ENCODE data around the gene GPR3. TPM values are rescaled to one million over a fixed set of nuclear protein-coding genes. Genes with fewer than 3 reads are reported as not detected.

The GPR3 gene
- total RNA-seq, 1 experiment from 2014 or later: 4.4 TPM

DNA sequence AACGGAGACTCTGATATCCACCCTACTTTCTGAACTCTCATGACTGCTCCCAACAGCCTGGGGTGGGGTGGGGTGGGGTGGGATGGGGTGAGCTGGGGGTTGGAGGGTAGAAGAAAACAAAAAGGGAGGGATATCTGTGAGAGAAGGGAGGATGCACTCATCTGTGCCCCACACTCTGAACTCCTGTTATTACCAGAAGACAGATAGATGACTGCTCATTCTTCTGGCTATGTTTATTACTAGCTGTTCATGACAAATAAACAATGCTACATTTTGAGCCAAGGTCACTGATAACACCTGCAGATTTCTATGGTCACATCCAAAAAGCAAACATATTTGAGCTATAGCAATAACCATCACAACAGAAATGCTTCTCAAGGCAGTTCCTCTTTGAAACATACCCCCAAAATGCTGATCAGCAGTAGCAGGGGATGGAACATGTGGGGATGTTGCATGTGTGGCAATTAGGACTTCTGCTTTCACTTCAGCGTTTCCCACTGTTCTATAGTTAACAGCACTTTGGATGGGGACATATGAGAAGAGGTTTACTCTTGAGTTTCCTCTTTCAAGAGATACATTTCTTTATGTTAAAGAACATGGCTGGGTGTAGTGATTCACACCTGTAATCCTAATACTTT is 43.3 kb downstream of the GPR3 start:
- Mint-ChIP-seq H3K4me3 (no peak overlapping the region; a peak in 1 of 5 replicates), H3K36me3 (ENCODE audit: insufficient read depth in 1 of 3, low read depth in 3 of 3) (no peaks in the 10 kb centered on the region; a peak in 2 of 7 replicates), H3K4me1 (peaks cover 42 to 43% of the 10 kb centered on the region in 2 experiments), H3K27me3 (ENCODE audit: low read depth) (no peaks in the 10 kb centered on the region), H3K27ac (peak overlapping the region; percentile 41 to 55 (median 46); a peak in 2 of 7 replicates), H3K9me3 (no peaks in the 10 kb centered on the region)
- H3T11ph ChIP-seq (ENCODE audit: low read length): no peak overlapping the region
- no peak overlapping the region for H3K23ac ChIP-seq (ENCODE audit: insufficient read length, low read depth, low read length)
- DNase-seq: no peak
- no peaks in the 10 kb centered on the region for H3K27me3 ChIP-seq (ENCODE audit: insufficient read depth, low read length)
- H3K4me2 ChIP-seq (ENCODE audit: insufficient read depth, insufficient read length, low read length): no peak overlapping the region
- no peak overlapping the region for H4K8ac ChIP-seq (replicated peaks; ENCODE audit: insufficient read length, low read depth, low read length)
- no peak overlapping the region for H4K5ac ChIP-seq (ENCODE audit: insufficient read length, low read depth, low read length)
- no peak overlapping the region for H2BK12ac ChIP-seq (ENCODE audit: insufficient read length, low read depth, low read length)
- no peak overlapping the region for H2BK15ac ChIP-seq (ENCODE audit: low read depth, low read length)
- no peak overlapping the region for H2AK5ac ChIP-seq (ENCODE audit: insufficient read length, low read length)
- no peaks in the 10 kb centered on the region for H4K20me1 ChIP-seq (ENCODE audit: control insufficient read depth, insufficient read depth, insufficient read length)
- H2AFZ ChIP-seq (ENCODE audit: low read length): no peak overlapping the region
- H3K4ac ChIP-seq (ENCODE audit: low read depth, low read length): no peak overlapping the region
- no peak overlapping the region for H4K91ac ChIP-seq (ENCODE audit: insufficient read length, low read depth, low read length)
- peaks cover 8% of the 10 kb centered on the region; the same call in 1 of the 2 replicates for H3K4me1 ChIP-seq (ENCODE audit: insufficient read depth, low read length)
- H2BK20ac ChIP-seq (ENCODE audit: low read depth, low read length, poor library complexity, severe bottlenecking): no peak overlapping the region
- no peaks in the 10 kb centered on the region for H3K9me3 ChIP-seq (ENCODE audit: control insufficient read depth, low read depth, low read length)
- no peak overlapping the region for H3K18ac ChIP-seq (ENCODE audit: insufficient read length, low read depth, low read length)
- H2BK120ac ChIP-seq (ENCODE audit: low read depth, low read length, poor library complexity, severe bottlenecking): no peak overlapping the region
- H3K23me2 ChIP-seq (ENCODE audit: insufficient read length, low read depth, low read length, poor library complexity, severe bottlenecking): no peaks in the 10 kb centered on the region
- H3K9ac ChIP-seq (ENCODE audit: extremely low read depth, insufficient read length, low read length): no peak overlapping the region
- TF ChIP-seq, protein P1, sequence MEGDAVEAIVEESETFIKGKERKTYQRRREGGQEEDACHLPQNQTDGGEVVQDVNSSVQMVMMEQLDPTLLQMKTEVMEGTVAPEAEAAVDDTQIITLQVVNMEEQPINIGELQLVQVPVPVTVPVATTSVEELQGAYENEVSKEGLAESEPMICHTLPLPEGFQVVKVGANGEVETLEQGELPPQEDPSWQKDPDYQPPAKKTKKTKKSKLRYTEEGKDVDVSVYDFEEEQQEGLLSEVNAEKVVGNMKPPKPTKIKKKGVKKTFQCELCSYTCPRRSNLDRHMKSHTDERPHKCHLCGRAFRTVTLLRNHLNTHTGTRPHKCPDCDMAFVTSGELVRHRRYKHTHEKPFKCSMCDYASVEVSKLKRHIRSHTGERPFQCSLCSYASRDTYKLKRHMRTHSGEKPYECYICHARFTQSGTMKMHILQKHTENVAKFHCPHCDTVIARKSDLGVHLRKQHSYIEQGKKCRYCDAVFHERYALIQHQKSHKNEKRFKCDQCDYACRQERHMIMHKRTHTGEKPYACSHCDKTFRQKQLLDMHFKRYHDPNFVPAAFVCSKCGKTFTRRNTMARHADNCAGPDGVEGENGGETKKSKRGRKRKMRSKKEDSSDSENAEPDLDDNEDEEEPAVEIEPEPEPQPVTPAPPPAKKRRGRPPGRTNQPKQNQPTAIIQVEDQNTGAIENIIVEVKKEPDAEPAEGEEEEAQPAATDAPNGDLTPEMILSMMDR (conservative IDR thresholded peaks at IDR 0.05): no peak
- WGBS (ENCODE audit: extremely low coverage, insufficient read length, low lambda C conversion rate): no CpG with 5 or more reads among the region's 2 CpGs
- peaks cover 8% of the 10 kb centered on the region; the same call in 1 of the 2 replicates for H3K79me2 ChIP-seq (ENCODE audit: insufficient read depth, low read length)
- peaks cover 6% of the 10 kb centered on the region for H3K79me1 ChIP-seq (ENCODE audit: insufficient read depth, low read depth, low read length, poor library complexity, severe bottlenecking)
- H2BK5ac ChIP-seq (ENCODE audit: insufficient read length, low read length): no peak overlapping the region
- no peak overlapping the region for H3K27ac ChIP-seq (ENCODE audit: insufficient read length, low read depth, low read length)
- no peak overlapping the region for H3K14ac ChIP-seq (ENCODE audit: insufficient read depth, low read length)
- H3K56ac ChIP-seq (ENCODE audit: insufficient read length, low read depth, low read length): no peak overlapping the region

Measured in H9 (cell line).